H4 (cell line): Measurements from ENCODE around the gene EVI5L. TPM values are rescaled to one million over a fixed set of nuclear protein-coding genes. Genes with fewer than 3 reads are reported as not detected.

ENCODE experiments used
- DNase-seq: peaks from one replicate; pipeline ENCODE4 v3.0.0-alpha.2; 2015; ENCODE audit warnings: low spot score
- total RNA-seq: library from RNA; depleted of rRNA; stranded (reverse); fragments of >200 nt; shearing (Covaris generic); gene quantifications from 2 replicates; pipeline ENCODE4 v1.2.3, GENCODE V29; 2014

Gene EVI5L
- total RNA-seq, 1 experiment from 2014 or later = 7.9 TPM

DNA sequence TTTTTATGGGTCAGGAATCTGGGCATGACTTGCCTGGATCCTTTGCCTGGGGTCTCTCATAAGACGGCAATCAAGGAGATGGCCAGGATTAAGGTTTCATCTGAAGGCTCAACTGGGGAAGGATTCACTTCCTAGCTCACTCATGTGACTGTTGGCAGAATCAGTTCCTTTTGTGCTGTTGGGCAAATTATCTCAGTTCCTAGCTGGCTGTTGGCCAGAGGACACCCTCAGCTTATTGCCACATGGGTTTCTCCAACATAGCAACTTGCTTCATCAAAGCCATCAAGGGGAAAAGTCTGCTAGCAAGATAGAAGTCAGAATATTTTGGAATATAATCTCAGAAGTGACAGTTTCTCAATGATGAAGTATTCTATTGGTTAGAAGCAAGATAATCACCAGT, 12.2 kb upstream of the EVI5L start:
- DNase-seq = no peak

DNA sequence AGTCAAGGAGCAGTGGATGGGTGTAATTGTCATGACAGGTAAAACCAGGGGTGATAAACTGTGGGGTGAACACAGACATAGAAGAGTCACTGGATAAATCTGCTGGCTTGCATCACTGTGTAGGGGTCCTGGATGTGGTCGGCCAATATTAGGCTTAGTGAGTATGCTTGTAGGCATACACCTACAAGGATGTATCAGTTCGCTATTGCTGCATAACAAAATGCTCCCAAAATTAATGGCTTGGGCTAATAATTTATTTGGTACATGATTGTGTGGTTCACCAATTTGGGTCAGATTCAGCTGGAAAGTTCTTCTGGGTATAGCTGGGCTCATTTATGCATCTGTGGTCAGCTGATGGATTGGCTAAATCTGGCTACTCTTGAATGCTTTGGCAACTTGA, 11.2 kb upstream of the EVI5L start:
- DNase-seq = no peak

DNA sequence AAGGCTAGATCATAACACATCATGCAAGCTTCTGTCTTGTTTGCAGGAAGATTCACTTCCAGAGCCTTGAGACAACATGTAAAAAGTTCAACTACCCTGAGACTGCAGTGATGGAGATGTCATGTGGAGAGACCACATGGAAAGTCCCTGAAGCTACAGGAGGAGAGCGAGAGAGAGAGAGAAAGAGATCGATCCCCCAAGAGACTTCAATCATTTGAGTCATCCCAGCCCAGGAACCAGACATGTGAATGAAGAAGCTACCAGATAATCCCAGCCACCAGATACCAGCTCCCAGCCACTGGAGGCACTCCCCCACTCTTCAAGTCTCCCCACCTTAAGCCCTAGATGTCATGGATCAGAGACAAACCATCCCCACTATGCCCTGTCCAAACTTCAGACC, 10.7 kb upstream of the EVI5L start:
- no peak for DNase-seq

DNA sequence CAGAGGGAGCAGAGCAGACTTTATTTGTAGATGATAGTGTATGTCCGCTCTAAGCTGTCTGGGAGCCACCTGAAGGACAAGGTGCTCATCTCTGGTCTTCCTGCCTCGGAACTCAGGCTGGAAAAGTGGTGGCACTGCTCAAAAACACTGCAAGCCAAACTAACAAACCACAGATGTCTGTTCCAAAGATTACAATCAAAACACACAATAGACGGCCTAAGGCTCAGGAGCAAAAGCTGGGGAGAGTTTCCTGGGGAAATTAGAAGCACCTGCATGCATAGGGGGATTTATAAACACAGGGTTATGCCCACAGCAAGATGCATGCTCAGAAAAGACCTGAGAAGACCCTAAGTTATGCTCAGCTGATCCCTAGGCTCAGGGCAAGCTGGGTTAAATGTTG, 9.4 kb upstream of the EVI5L start:
- no peak for DNase-seq

DNA sequence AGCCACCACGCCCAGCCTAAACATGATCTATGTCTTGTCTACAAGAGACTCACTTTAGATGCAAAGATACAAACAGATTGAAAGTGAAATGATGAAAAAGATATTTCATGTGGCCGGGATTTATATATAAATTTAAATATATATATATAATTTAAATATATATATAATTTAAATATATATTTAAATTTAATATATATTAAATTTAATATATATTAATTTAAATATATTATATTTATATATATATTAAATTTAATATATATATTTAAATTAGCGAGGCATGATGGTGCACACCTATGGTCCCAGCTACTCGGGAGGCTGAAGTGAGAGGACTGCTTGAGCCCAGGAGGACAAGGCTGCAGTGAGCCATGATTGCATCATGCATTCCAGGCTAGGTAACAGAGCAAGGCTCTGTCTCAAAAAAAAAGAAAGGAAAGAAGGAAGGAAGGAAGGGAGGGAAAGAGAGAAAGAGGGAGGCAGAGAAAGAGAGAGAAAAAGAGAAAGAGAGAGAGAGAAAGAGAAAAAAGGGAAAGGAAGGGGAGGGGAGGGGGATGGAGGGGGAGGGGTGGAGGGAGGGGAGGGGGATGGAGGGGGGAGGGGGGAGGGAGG, 7.0 kb upstream of the EVI5L start:
- DNase-seq = no peak

DNA sequence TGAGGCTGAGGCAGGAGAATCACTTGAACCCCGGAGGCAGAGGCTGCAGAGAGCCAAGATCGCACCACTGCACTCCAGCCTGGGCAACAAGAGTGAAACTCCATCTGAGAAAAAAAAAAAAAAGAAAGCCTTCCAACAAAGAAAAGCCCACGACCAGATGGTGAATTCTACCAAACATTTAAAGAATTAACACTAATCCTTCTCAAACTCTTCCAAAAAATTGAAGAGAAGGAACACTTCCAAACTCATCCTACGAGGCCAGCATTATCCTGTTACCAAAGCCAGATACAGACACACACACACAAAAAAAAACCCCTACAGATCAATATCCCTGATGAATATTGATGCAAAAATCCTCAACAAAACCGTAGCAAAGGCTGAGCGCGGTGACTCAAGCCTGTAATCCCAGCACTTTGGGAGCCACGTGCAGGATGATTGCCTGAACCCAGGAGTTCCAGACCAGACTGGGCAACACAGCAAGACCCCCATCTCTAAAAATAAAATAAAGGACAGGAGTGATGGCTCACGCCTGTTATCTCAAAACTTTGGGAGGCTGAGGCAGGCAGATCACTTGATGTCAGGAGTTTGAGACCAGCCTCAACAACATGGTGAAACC, 6.2 kb upstream of the EVI5L start:
- no peak for DNase-seq

DNA sequence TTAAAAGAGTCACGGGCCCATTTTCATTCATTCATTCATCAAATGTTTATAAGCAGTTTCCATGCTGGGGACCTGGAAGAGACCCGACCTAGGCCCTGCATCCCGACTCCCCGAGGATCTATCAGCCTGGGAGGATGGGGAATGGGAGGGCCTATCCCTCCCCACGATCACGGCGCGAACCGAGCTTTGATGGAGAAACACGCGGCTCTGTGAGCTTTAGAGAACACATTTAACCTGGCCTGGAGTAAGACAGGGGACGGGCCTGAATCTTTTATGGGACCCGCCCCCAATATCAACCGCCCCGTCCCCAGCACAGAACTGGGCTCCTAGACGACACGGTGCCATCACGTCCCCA, 875 bp upstream of the EVI5L start:
- no peak for DNase-seq

DNA sequence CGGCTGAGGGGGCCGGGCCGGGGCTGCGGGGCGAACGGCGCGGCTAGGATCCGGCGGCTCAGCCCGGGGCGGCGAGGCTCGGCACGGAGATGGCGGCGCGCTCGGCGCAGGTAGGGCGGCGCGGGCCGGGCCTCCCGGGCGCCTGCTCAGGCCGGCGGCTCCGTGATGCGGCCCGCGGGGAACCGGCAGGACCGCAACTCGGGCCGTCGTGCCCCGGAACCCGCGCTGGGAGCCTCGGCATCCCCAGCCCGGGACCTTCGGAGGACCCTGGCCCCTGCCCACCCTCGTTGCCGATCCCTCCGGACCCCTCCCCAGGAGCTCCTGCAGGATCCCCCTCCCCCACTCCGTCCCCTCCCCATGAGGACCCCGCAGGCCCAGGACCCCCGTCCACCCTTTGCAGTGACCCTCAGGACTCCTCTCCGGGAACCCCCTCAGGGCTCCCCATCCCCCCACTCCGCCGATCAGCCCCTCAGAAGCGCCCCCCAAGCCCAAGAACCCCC, 304 bp downstream of the EVI5L start:
- no peak for DNase-seq

DNA sequence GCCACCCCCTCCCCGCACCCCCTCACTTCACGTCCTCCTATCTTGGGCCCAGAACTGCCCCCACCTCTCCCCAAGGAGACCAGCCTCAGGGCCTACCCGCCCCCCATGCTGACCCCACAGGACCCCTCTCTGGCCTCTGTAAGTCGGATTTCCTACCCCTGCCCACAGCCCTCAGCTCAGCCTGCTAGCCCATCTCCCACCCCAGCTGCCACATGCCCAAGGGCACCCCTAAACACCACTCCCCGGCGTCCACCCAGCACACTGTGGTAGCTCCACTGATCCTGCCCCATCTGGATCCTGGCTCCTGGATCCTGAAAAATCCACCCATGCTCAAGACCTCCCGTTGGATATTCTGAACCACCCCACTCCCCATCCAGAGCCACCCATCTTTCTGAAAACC, 805 bp downstream of the EVI5L start:
- DNase-seq = no peak

DNA sequence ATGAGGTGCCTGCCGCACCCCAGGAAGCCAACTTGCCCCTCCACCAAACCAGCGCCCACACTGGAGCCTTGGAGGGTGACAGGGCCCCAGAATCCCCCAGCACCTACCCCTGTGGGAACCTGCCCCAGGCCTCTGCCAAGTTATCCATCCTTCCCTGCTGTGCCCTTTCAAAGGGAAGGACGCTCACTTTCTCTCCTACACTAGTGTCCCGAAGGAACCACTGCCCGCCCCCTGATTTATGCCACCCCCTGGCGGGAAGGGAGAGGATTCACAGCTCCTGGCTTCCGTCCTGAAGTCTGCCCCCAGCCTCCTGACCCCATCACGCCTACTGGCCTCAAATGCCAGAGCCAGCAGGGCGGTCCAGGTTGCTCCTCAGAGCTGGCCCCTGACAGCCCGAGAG, 1.4 kb downstream of the EVI5L start:
- peak; percentile 48 for DNase-seq

DNA sequence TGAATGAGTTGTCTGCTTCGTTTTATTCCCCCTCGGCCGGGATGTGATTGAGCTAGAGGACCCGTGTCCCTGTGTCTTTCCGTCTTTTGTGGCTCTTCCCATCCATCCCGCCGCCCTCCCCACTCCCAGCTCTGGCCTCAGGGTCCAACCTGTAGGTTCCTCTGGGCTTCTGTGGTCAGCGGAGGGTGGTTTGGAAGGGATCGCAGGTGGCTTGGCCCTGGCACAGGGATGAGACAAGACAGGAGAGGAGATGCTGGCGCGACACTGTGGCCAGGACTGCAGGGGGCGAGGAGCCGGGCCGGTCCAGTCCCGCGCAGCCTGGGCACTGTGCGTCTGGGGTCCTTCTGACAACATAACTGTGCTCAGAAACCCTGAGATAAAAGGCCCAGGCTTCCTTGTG, 2.0 kb downstream of the EVI5L start:
- DNase-seq = no peak

DNA sequence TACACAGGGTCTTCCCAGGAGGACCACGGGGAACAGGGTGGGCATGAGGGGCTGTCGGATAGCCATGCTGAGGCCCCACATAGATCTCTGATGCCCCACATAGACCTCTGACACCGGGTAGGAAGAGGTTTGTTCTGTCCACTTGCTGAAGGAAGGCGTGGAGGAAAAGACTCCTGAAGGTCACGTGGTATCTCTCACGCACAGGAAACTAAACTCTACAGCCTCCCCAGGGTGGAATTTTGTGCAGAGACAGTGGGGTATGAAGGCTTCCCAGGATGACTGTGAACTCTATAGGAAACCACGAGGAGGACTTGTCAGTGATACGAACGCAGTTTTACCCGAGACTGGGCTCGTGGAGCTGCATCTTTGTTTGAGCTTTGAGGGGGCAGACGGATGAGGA, 2.8 kb downstream of the EVI5L start:
- DNase-seq = no peak

DNA sequence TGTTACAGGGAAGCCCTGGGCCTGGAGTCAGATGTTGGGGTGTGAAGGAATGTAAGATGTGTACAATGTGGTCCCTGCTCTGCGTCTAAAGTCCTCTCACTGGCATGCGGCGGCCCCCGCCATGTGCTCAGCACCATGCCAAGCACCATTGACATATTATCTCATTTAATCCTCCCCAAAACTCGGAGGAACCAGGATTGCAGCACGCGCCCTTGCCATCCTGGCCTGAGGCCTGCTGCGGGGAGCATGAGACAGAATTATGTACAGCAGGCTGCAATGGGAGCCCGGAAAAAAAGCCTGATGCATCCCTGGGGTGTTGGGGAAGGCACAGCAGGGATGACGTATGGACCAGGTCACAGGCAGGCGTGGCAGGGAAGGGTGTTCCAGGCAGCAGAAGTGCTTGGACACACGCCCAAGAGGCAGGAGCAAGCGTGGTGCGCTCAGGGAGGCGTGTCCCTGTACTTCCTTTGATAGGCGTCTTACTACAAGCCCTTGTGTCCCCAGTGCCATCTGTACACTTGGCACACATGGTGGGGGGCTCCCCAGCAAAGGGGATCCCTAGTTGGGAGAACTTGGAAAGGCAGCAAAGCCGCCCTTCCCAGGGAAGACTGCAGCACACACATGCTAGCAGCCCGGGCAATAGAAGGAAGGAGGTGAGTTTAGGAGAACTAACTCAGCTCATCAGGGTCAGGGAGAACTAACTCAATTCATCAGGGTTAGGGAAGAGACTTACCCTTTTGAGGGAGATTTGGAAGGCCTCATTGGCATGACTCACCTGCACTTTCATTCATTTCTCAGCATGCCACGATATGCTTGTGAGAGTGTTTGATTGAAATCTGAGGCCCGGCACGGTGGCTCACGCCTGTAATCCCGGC, 3.4 kb downstream of the EVI5L start:
- DNase-seq = peak; percentile 68

DNA sequence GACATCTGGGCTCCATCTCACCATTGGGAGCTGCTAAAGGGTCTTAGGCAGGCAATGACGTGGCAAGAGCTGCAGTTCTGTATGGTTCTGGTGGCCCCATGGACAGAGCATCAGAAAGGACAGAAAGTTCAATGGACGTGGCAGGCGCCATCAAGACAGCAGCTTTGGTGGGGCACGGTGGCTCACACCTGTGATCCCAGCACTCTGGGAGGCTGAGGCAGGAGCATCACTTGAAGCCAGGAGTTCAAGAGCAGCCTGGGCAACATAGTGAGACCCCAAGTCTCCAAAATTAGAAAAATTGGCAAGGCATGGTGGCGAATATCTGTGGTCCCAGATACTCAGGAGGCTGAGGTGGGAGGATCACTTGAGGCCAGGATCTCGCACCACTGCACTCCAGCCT, 9.5 kb downstream of the EVI5L start:
- no peak for DNase-seq

DNA sequence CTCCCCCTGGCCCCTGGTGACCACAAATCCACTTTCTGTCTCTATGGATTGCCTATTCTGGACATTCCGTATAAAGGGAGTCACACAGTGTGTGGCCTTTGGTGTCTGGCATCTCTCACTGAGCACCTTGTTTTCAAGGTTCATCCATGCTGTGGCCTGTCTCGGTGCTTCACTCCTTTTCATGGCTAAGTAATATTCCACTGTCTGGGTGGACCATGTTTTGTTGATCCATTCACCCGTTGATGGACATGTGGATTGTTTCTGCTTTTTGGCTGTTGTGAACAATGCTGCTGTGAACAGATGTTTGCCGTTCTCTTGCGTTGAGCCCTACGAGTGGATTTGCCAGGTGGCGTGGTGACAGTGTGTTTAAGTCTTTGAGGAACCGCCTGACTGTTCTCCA, 10.6 kb downstream of the EVI5L start:
- DNase-seq = no peak

DNA sequence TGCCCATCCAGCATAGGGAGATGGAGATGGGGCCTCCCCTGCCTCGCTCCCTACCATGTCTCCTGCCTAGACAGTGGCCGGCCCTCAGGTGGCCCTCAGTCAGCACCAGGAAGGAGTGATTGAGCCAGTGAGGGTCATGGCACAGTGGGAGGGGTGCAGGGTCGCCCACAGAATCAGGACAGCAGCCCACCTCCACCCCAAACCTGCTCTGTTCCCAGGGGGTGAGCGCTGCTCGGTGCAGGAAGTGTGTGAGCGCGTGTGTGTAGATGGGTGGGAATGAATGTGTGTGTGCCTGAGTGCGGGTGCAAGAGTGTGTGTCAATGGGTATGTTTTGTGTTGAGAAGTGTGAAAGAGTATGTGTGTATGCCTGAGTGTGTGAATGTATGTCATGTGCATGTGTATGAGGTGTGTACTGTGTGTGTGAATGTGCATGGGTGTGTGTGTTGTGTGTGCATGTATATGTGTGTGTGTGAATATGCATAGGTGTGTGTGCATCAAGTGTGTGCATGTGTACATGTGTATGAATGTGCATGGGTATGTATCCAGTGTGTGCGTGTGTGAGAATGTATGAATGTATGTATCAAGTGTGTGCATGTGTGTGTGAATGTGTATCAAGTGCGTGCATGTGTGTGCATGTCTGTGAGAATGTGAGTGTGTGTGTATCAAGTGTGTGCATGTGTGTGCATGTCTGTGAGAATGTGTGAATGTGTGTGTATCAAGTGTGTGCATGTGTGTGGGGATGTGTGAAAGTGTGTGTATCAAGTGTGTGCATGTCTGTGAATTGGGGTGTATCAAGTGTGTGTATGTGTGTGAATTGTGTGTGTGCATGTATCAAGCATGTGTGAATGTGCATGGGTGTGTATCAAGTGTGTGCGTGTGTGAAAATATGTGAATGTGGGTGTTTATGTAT, 12.0 kb downstream of the EVI5L start:
- no peak for DNase-seq

DNA sequence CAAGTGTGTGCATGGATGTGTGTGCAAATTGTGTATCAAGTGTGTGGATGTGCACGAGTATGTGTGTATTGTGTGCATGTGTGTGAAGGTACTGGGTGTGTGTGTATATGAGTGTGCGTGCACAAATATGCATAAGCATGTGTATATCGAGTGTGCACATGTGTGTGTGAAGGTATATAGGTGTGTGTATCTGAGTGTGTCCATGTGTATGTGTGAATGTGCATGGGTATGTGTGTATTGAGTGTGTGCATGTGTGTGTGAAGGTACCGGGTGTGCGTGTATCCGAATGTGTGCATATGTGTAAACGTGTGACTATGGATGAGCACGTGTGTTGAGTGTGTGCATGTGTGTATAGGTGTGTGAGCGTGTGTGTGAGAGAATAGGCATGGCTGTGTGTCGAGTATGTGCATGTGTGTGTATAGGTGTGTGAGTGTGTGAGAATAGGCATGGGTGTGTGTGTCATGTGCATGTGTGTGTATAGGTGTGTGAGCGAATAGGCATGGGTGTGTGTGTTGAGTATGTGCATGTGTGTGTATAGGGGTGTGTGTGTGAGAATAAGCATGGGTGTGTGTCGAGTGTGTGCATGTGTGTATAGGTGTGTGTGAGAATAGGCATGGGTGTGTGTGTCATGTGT, 12.8 kb downstream of the EVI5L start:
- no peak for DNase-seq

DNA sequence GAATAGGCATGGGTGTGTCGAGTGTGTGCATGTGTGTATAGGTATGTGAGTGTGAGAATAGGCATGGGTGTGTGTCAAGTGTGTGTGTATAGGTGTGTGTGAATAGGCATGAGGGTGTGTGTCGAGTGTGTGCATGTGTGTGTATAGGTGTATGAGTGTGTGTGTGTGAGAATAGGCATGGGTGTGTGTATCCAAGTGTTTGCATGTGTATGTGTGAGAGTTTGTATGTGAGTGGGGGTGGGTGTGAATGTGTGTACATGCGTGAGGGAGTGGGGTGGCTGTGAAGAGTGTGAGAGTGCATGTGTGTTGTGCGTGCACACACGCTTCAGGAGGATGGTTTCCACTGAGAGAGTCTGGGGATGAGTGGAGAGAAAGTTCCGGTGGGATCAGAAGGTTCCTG, 13.5 kb downstream of the EVI5L start:
- no peak for DNase-seq

DNA sequence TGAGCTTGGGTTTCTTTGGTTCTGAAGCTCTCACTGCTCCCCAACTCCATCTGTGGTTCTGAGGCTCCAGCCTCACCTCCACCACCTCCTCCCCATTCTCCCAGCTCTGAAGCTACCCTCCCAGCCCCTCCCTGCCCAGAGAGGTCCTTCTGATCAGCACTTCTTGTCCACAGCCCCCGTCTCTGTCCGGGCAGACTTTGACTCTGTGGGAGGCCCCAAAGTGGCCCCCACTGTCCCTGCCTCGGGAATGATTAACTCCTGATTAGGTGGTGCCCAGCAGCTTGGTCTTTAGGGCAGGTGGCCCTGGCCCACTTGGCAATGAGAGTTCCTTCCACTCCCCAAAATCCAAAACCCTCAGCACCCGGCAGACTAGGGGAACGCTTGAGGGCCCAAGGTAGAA, 14.4 kb downstream of the EVI5L start:
- DNase-seq = no peak

DNA sequence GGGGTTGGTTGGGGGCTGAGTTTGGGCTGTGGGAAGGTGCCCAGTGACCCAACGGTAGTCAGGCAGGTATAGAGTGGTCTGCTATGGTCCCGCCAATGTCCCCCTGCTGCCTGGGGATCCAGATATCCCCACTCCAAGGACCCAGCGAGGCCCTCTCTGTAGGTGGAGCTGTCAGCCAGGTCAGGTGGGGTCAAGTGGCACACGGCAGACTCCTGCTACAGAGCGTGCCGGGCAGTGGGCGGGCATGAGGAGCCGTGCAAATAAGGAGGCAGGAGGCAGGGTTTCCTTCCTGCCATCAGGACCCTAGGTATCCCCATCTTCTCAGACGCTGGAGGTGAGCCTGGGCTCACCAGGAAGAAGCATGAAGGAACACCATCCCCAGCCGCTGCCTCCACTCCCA, 14.9 kb downstream of the EVI5L start:
- no peak for DNase-seq

DNA sequence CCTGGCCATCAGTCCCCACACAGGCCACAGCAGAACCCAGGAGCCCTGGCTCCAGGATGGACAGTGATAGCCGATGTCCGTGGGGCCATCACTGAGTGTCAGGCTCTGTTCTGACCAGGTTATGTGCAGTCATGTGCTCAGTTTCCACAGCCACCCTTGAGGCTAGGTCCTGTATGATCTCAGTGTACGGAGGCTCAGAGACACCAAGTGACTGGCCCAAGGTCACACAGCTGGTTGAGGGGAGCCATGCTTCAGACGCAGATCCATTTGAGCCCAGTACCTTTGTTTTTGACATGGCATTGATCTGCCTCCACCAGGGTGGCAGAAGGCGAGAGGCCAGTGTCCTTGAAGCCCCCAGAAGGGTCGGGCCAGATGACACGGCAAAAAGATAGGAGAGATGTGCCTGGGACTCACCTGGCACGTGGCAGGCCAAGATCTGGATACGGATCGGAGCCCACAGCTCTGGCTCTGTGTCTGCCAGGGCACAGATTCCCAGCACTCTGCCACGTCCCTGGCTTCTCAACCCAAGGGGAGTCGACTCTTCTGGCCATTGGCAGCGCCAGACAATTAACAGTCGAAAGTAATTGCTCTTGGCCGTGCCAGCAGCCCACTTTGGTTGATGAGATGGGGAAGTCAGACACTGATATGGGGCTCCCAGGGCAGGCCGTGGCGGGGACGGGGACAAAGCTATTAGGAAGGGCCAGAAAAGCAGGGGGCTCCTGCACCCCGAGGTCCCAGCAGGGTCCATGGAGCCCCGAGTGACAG, 15.6 kb downstream of the EVI5L start:
- no peak for DNase-seq
